GM12891 (cell line): ENCODE results near the gene MPO.

Experiments used
- POLR2A ChIP-seq: IDR thresholded peaks from 2 replicates; pipeline ENCODE4 v1.6.1; 2011; ENCODE audit warnings: low read depth, low read length, control low read depth
- POLR2AphosphoS5 ChIP-seq: IDR thresholded peaks from 2 replicates; pipeline ENCODE4 v1.6.1; 2011; ENCODE audit warnings: low read depth, low read length, control low read depth
- SPI1 ChIP-seq: IDR thresholded peaks from 2 replicates; pipeline ENCODE4 v1.6.1; 2011; ENCODE audit warnings: low read depth, low read length, control low read depth
- TAF1 ChIP-seq: IDR thresholded peaks from 2 replicates; pipeline ENCODE4 v1.6.1; 2011; ENCODE audit warnings: low read depth, low read length, control low read depth

- peak; percentile 99 for TF ChIP-seq POLR2A
- TF ChIP-seq POLR2AphosphoS5: peak; percentile 99
- TF ChIP-seq TAF1: 0 out of 2 replicates have a peak, but pooled peaks have one; percentile 22
- TF ChIP-seq SPI1: 0 out of 2 replicates have a peak, but pooled peaks have one; percentile 19
These were observed 47.7 kb upstream of the MPO start, which contains the start of gene TSPOAP1 for GRCh38 chr17:58328195-58329034.
